ENCODE data around the gene KRTAP10-4. TPM values are rescaled to one million over a fixed set of nuclear protein-coding genes. Genes with fewer than 3 reads are reported as not detected.
"Not testable (repeated sequence)": the region's sequence is repeated elsewhere in the genome, so short reads cannot be mapped to it uniquely, and the experiment has no call there.

KRTAP10-4 gene
- polyA plus RNA-seq, 1 donor: not detected

DNA sequence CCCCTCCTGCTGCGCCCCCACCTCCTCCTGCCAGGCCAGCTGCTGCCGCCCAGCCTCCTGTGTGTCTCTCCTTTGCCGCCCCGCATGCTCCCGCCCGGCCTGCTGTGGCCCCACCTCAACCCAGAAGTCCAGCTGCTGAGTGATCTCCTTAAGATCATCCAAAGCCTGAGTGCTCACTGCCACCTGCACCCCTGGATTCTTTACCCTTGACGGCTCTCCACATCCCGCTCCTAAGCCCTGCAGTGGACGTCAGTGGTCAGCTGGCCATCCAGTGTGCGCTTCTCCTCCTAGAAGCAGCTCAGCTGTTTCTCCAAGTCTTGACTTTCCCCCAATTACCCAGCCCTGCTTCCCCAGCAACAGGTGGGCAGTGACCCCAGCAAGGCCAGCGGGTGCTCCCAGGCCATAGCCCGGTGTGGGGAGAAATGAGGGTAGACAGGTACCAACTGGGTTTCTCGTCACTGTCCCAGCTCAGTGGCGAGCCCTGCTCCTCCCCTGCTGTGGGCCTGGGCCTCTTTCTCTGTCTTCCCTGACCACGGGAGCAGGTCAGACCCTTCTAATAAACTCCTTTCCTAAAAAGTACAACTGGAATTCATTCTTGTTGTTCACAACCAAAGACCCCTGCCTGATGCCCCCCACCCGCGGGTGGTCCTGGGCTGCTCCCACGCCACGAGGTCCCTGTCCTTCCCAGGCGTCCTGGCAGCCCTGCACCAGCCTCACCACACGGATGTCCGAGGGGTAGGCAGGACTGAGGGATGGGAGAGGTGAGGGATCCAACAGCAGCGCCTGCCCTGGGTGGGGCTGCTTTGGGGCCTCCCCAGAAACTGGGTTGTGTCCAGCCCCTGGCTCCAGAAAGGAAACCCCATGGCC, 28.3 kb downstream of the KRTAP10-4 start:
- no peaks in the 10 kb centered on the region for H3K27me3 ChIP-seq (ENCODE audit: control insufficient read depth, insufficient read depth, low read length)
- peaks cover 3% of the 10 kb centered on the region for H3K9me3 ChIP-seq (ENCODE audit: control insufficient read depth, low read depth, low read length)
- no peak overlapping the region for H3K4me3 ChIP-seq (ENCODE audit: low read length)
- WGBS (ENCODE audit: insufficient coverage, low lambda C conversion rate): no CpG with 5 or more reads among the region's 23 CpGs
- H3K4me1 ChIP-seq (ENCODE audit: control insufficient read depth, insufficient read depth, low read length): no peaks in the 10 kb centered on the region
- no peak for DNase-seq
- H3K27ac ChIP-seq (ENCODE audit: low read length): no peak overlapping the region
- H3K36me3 ChIP-seq (ENCODE audit: control insufficient read depth, insufficient read depth, low read length): no peaks in the 10 kb centered on the region

DNA sequence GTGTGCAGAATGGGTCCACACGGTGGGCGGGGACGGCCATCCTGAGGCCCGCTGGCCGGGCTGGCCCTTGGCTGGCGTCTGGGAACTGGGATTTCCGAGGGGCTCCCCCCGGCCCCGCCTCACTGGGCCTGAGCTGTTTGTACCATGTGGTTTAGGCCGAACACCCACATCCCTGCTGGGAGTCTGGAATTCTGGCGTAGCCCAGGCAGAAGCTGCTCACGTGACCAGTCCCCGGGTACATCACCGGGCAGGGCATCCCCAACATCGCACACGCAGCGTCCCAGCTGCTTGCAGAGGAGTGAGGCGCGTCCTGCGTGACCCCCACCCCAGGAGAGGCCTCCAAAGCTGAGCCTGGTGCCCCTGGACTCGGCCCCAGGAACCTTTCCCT, 28.9 kb downstream of the KRTAP10-4 start:
- DNase-seq: no peak
- H3K4me1 ChIP-seq (ENCODE audit: control insufficient read depth, insufficient read depth, low read length): no peaks in the 10 kb centered on the region
- H3K4me3 ChIP-seq (ENCODE audit: low read length): no peak overlapping the region
- H3K36me3 ChIP-seq (ENCODE audit: control insufficient read depth, insufficient read depth, low read length): no peaks in the 10 kb centered on the region
- no CpG with 5 or more reads among the region's 21 CpGs for WGBS (ENCODE audit: insufficient coverage, low lambda C conversion rate)
- peaks cover 3% of the 10 kb centered on the region for H3K9me3 ChIP-seq (ENCODE audit: control insufficient read depth, low read depth, low read length)
- H3K27me3 ChIP-seq (ENCODE audit: control insufficient read depth, insufficient read depth, low read length): no peaks in the 10 kb centered on the region
- no peak overlapping the region for H3K27ac ChIP-seq (ENCODE audit: low read length)

DNA sequence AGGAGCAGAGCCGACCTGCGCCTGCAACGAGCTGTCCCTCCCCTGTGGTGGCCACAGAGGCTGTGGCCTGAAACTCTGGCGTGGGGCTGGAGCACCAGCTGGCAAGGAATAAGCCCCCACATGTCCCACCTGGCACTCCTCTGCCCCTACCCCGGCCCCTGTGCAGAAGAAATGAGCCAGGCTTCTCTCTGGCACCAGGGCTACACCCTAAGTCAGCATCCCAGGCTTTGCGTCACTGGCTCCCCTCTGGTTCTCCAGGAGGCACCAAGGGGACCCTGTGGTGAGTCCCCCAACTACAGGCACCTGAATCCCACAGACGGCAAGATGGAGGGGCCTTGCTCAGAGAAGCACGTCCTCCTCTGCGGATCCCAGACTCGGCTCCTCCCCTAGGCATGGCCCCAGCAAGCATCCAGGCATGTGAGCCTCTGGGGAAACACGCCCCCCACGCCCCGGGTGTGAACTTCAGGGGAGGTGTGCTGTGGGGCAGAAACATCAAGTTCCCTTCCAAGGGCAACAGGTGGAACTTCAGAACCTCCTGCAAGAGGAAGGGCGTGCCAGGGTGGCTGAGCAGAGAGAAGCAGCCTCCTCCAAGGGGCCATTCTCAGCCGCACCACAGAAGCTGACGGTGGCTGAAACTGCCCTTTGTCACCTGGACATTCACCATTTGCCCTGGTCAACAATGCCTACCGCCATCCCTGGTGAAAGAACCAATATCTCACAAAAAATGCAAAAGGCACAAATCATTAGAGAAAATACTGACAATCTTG, 29.8 kb downstream of the KRTAP10-4 start:
- H3K9me3 ChIP-seq (ENCODE audit: control insufficient read depth, low read depth, low read length): peaks cover 3% of the 10 kb centered on the region
- WGBS (ENCODE audit: insufficient coverage, low lambda C conversion rate): no CpG with 5 or more reads among the region's 17 CpGs
- no peaks in the 10 kb centered on the region for H3K4me1 ChIP-seq (ENCODE audit: control insufficient read depth, insufficient read depth, low read length)
- no peak overlapping the region for H3K27ac ChIP-seq (ENCODE audit: low read length)
- no peaks in the 10 kb centered on the region for H3K36me3 ChIP-seq (ENCODE audit: control insufficient read depth, insufficient read depth, low read length)
- DNase-seq: no peak
- H3K27me3 ChIP-seq (ENCODE audit: control insufficient read depth, insufficient read depth, low read length): no peaks in the 10 kb centered on the region
- H3K4me3 ChIP-seq (ENCODE audit: low read length): no peak overlapping the region

DNA sequence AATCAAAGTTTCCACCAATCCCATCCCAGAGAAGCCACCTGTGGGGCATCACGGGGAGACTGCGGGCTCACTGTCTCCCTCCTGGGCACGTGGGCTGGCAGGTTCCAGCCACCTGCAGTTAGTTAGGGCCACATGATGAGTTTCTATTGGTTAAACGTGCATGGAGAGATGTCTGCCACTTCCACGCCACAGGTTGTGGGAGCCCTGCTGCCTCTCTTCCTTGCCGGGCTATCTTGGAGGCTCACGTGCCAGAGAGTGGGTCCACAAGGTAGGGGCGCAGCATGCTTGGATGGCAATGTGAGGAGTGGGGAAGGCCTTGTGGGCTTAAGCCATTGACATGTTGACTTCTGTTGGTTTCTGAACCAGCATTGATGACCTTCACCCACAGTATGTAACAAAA, 30.4 kb downstream of the KRTAP10-4 start:
- Histone ChIP-seq H3K4me1 (ENCODE audit: control insufficient read depth, insufficient read depth, low read length) (no peaks in the 10 kb centered on the region), H3K4me3 (ENCODE audit: low read length) (no peak overlapping the region), H3K9me3 (ENCODE audit: control insufficient read depth, low read depth, low read length) (peaks cover 2% of the 10 kb centered on the region), H3K27me3 (ENCODE audit: control insufficient read depth, insufficient read depth, low read length) (no peaks in the 10 kb centered on the region), H3K27ac (ENCODE audit: low read length) (no peak overlapping the region), H3K36me3 (ENCODE audit: control insufficient read depth, insufficient read depth, low read length) (no peaks in the 10 kb centered on the region)
- WGBS (ENCODE audit: insufficient coverage, low lambda C conversion rate): 80% methylated on average over 1 of the region's 8 CpGs
- DNase-seq: no peak

DNA sequence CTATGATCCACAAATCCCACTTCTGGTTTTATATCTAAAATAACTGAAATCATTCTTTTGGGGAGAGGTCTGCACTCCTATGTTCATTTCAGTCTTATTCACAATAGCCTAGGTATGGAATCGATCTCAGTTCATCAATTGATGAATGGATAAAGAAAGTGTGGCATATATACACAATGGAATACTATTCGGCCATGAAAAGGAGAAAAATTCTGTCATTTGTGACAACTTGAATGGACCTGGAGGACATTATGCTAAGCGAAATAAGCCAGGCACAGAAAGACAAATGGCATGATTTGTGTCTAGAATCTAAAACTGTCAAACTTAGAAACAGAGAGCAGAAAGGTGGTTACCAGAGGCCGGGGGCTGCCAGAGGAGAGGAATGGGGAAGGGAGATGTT, 33.0 kb downstream of the KRTAP10-4 start:
- WGBS (ENCODE audit: insufficient coverage, low lambda C conversion rate): 100% methylated on average over 2 of the region's 4 CpGs
- no peaks in the 10 kb centered on the region for H3K36me3 ChIP-seq (ENCODE audit: control insufficient read depth, insufficient read depth, low read length)

DNA sequence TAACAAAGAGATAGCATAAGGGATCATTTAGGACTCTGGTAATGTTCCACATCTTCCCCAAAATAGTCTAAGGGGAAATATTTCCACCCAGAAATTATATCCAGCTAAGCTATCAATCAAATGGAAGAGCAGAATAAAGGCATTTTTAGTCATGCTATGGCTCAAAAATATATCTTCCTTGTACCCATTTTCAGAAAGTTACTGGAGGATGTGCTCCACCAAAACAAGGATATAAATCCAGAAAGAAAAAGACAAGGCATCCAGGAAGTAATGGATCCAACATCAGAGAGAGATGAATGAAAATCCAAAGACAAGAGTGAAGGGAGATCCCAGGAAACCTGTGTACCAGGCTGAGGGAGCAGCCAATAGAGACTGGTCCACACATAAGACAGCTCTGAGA, 35.7 kb downstream of the KRTAP10-4 start:
- Histone ChIP-seq H3K27me3 (ENCODE audit: control insufficient read depth, insufficient read depth, low read length) (no peaks in the 10 kb centered on the region), H3K9me3 (ENCODE audit: control insufficient read depth, low read depth, low read length) (peaks cover 5% of the 10 kb centered on the region), H3K4me1 (ENCODE audit: control insufficient read depth, insufficient read depth, low read length) (no peaks in the 10 kb centered on the region), H3K27ac (ENCODE audit: low read length) (no peak overlapping the region), H3K4me3 (ENCODE audit: low read length) (no peak overlapping the region), H3K36me3 (ENCODE audit: control insufficient read depth, insufficient read depth, low read length) (no peaks in the 10 kb centered on the region)
- no peak for DNase-seq

More for the DNA sequence above, 33.0 kb downstream of the KRTAP10-4 start:
- Histone ChIP-seq H3K9me3 (ENCODE audit: control insufficient read depth, low read depth, low read length) (no peaks in the 10 kb centered on the region), H3K4me1 (ENCODE audit: control insufficient read depth, insufficient read depth, low read length) (no peaks in the 10 kb centered on the region), H3K4me3 (ENCODE audit: low read length) (no peak overlapping the region), H3K27me3 (ENCODE audit: control insufficient read depth, insufficient read depth, low read length) (no peaks in the 10 kb centered on the region), H3K27ac (ENCODE audit: low read length) (no peak overlapping the region)
- no peak for DNase-seq

DNA sequence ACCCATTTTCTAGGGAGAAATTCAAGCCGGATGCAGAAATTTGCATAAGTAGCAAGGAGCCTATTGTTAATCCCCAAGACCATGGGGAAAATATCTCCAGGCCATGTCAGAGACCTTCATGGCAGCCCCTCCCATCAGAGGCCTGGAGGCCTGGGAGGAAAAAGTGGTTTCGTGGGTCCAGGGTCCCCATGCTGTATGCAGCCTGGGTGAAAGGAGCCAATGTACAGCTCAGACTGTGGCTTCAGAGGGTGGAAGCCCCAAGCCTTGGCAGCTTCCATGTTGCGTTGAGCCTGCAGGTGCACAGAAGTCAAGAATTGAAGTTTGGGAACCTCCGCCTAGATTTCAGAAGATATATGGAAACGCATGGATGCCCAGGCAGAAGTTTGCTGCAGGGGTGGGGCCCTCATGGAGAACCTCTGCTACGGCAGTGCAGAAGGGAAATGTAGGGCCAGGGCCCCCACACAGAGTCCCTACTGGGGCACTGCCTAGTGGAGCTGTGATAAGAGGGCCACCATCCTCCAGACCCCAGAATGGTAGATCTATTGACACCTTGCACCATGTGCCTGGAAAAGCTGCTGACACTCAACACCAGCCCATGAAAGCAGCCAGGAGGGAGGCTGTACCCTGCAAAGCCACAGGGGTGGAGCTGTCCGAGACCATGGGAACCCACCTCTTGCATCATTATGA, 36.8 kb downstream of the KRTAP10-4 start:
- not testable (repeated sequence) for H3K4me3 ChIP-seq (ENCODE audit: low read length); H3K9me3 ChIP-seq (ENCODE audit: control insufficient read depth, low read depth, low read length); H3K4me1 ChIP-seq (ENCODE audit: control insufficient read depth, insufficient read depth, low read length); H3K27ac ChIP-seq (ENCODE audit: low read length); H3K27me3 ChIP-seq (ENCODE audit: control insufficient read depth, insufficient read depth, low read length); H3K36me3 ChIP-seq (ENCODE audit: control insufficient read depth, insufficient read depth, low read length); DNase-seq
- 100% methylated on average over 1 of the region's 7 CpGs for WGBS (ENCODE audit: insufficient coverage, low lambda C conversion rate)

DNA sequence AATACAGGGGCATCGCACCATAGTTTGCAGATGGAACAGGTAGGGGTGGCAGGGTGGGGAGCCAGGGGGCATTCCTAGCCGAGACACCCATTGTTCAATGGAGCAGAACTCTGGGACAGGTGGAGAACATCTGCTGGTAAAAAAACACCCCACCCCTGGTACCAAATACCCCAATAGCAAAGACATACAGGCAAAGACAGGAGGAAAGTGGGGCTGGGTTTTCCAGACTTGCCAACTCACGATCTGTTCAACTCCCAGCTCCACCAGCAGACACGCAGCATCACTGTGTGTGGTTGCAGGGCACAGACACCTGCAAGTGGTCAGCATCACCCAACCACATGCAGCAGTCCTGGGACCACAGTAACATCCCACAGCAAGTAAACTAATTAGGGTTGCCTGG, 38.0 kb downstream of the KRTAP10-4 start:
- no CpG with 5 or more reads among the region's 4 CpGs for WGBS (ENCODE audit: insufficient coverage, low lambda C conversion rate)
- H3K27me3 ChIP-seq (ENCODE audit: control insufficient read depth, insufficient read depth, low read length): no peaks in the 10 kb centered on the region
- no peak for DNase-seq
- no peaks in the 10 kb centered on the region for H3K4me1 ChIP-seq (ENCODE audit: control insufficient read depth, insufficient read depth, low read length)
- peaks cover 6% of the 10 kb centered on the region for H3K9me3 ChIP-seq (ENCODE audit: control insufficient read depth, low read depth, low read length)
- no peak overlapping the region for H3K27ac ChIP-seq (ENCODE audit: low read length)
- no peaks in the 10 kb centered on the region for H3K36me3 ChIP-seq (ENCODE audit: control insufficient read depth, insufficient read depth, low read length)
- H3K4me3 ChIP-seq (ENCODE audit: low read length): no peak overlapping the region

DNA sequence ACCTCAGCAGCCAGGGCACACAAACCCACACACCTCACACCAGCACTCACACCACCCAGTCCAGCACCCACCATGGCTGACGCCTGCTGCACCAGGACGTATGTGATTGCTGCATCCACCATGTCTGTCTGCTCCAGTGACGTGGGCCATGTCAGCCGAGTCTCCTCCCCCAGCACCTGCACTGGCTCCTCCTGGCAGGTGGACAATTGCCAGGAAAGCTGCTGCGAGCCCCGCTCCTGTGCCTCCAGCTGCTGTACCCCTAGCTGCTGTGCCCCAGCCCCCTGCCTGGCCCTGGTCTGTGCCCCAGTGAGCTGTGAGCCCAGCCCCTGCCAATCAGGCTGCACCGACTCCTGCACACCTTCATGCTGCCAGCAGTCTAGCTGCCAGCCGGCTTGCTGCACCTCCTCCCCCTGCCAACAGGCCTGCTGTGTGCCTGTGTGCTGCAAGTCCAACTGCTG, 38.5 kb downstream of the KRTAP10-4 start, which contains the start of gene KRTAP10-8:
Gene KRTAP10-8 (plus strand): TSS at position 51 of the 458 bp plus-strand sequence. CDS start 22 bp downstream, at position 73.
- Histone ChIP-seq H3K36me3 (ENCODE audit: control insufficient read depth, insufficient read depth, low read length) (no peaks in the 10 kb centered on the region), H3K9me3 (ENCODE audit: control insufficient read depth, low read depth, low read length) (peaks cover 8% of the 10 kb centered on the region), H3K4me1 (ENCODE audit: control insufficient read depth, insufficient read depth, low read length) (no peaks in the 10 kb centered on the region), H3K27me3 (ENCODE audit: control insufficient read depth, insufficient read depth, low read length) (no peaks in the 10 kb centered on the region), H3K4me3 (ENCODE audit: low read length) (no peak within 1 kb of the TSS), H3K27ac (ENCODE audit: low read length) (no peak within 1 kb of the TSS)
- WGBS (ENCODE audit: insufficient coverage, low lambda C conversion rate): no CpG with 5 or more reads among the region's 8 CpGs
- no peak for DNase-seq

DNA sequence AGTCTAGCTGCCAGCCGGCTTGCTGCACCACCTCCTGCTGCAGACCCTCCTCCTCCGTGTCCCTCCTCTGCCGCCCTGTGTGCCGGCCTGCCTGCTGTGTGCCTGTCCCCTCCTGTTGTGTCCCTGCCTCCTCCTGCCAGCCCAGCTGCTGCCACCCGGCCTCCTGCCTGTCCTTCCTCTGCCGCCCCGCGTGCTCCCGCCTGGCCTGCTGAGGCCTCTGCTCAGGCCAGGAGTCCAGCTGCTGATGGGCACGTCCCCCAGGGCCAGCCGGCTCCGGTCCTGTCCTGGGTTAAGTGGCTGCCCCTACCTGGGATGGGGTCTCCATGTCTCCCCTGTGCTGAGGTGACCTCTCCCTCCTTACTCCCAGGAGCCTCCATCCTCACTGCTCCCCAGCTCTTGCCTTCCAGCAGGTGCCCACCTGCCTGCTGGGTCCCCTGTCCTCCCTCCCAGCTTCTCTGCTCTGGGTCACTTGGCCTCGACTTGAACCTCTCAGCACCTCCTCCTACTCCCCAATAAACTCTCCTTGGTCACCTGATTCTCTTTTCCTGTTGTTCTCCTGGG, 39.2 kb downstream of the KRTAP10-4 start:
- no peak overlapping the region for H3K4me3 ChIP-seq (ENCODE audit: low read length)
- WGBS (ENCODE audit: insufficient coverage, low lambda C conversion rate): no CpG with 5 or more reads among the region's 13 CpGs
- H3K9me3 ChIP-seq (ENCODE audit: control insufficient read depth, low read depth, low read length): peaks cover 8% of the 10 kb centered on the region
- DNase-seq: no peak
- no peaks in the 10 kb centered on the region for H3K4me1 ChIP-seq (ENCODE audit: control insufficient read depth, insufficient read depth, low read length)
- no peaks in the 10 kb centered on the region for H3K27me3 ChIP-seq (ENCODE audit: control insufficient read depth, insufficient read depth, low read length)
- H3K36me3 ChIP-seq (ENCODE audit: control insufficient read depth, insufficient read depth, low read length): no peaks in the 10 kb centered on the region
- no peak overlapping the region for H3K27ac ChIP-seq (ENCODE audit: low read length)

Measured in large intestine (tissue), 3 donors.